ENCODE data around the gene CNKSR3. TPM values are rescaled to one million over a fixed set of nuclear protein-coding genes. Genes with fewer than 3 reads are reported as not detected.

Gene CNKSR3
- total RNA-seq, 1 experiment from 2014 or later = 10.3 TPM

DNA sequence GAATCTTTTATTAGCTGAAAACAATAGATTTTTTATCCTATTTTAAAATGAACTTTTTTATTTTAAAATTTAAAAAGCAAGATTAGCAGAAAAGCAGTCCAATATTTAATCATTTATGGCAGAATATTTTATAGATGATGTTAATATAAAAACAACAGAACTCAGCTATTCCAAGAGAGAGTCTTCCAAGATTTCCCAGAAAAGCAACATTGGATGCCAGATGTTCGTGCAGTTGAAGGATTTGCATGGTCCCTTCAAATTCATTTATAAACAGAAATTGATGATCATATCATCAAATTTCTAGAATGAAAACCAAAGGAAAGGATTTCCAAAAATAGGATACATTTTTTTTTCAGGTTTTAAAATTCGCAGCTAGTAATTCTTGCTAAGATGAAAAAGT is 25.4 kb upstream of the CNKSR3 start:
- POLR2A ChIA-PET (ENCODE audit: low non-redundant PET) = no interaction called here
- no peak for TF ChIP-seq EZH2 (IDR thresholded peaks at IDR 0.05; ENCODE audit: borderline replicate concordance, low read depth, low read length, poor library complexity, severe bottlenecking)
- TF ChIP-seq, protein P1, sequence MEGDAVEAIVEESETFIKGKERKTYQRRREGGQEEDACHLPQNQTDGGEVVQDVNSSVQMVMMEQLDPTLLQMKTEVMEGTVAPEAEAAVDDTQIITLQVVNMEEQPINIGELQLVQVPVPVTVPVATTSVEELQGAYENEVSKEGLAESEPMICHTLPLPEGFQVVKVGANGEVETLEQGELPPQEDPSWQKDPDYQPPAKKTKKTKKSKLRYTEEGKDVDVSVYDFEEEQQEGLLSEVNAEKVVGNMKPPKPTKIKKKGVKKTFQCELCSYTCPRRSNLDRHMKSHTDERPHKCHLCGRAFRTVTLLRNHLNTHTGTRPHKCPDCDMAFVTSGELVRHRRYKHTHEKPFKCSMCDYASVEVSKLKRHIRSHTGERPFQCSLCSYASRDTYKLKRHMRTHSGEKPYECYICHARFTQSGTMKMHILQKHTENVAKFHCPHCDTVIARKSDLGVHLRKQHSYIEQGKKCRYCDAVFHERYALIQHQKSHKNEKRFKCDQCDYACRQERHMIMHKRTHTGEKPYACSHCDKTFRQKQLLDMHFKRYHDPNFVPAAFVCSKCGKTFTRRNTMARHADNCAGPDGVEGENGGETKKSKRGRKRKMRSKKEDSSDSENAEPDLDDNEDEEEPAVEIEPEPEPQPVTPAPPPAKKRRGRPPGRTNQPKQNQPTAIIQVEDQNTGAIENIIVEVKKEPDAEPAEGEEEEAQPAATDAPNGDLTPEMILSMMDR (conservative IDR thresholded peaks at IDR 0.05; ENCODE audit: low read depth, low read length) = no peak
- Histone ChIP-seq H3K4me3 (ENCODE audit: low read depth, low read length, poor library complexity, severe bottlenecking) (no peak overlapping the region), H3K36me3 (ENCODE audit: insufficient read depth, low read length, poor library complexity, severe bottlenecking) (no peaks in the 10 kb centered on the region), H3K27ac (ENCODE audit: low read depth, low read length, poor library complexity, severe bottlenecking) (no peak overlapping the region), H3K27me3 (replicated peaks; ENCODE audit: insufficient read depth, low read depth, low read length, poor library complexity) (no peaks in the 10 kb centered on the region), H3K9me3 (ENCODE audit: low read depth, low read length, poor library complexity, severe bottlenecking) (no peaks in the 10 kb centered on the region), H3K4me1 (ENCODE audit: insufficient read depth, low read length, poor library complexity, severe bottlenecking) (no peaks in the 10 kb centered on the region)
- intact Hi-C loops (cut with micrococcal nuclease; ENCODE audit: unreplicated experiment) = no loop called here
- no peak for DNase-seq (ENCODE audit: low spot score)
- CTCF ChIA-PET = no interaction called here
- BruUV-seq (replicated peaks) = no TSS peak

DNA sequence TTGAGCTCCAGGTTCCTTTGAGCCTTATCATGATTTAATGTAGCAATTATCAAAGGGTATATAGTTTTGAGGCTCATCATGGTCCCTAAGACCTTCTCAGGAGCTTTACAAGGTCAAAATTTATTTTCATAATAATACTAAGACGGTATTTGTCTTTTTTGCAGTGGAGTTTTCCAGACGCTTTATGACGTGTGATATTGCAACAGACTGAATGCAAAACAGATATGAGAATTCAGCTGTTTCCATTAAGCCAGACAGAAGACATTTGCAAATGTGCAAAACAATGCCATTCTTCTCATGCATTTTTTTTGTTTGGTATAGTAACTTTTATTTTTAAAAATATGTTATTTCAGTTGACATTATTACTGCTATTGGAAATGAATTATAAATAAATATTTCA is 24.7 kb upstream of the CNKSR3 start:
- TF ChIP-seq, protein P1 (conservative IDR thresholded peaks at IDR 0.05; ENCODE audit: low read depth, low read length) = no peak
- Histone ChIP-seq H3K9me3 (ENCODE audit: low read depth, low read length, poor library complexity, severe bottlenecking) (no peaks in the 10 kb centered on the region), H3K36me3 (ENCODE audit: insufficient read depth, low read length, poor library complexity, severe bottlenecking) (no peaks in the 10 kb centered on the region), H3K4me1 (ENCODE audit: insufficient read depth, low read length, poor library complexity, severe bottlenecking) (no peaks in the 10 kb centered on the region), H3K27me3 (replicated peaks; ENCODE audit: insufficient read depth, low read depth, low read length, poor library complexity) (no peaks in the 10 kb centered on the region), H3K27ac (ENCODE audit: low read depth, low read length, poor library complexity, severe bottlenecking) (no peak overlapping the region), H3K4me3 (ENCODE audit: low read depth, low read length, poor library complexity, severe bottlenecking) (no peak overlapping the region)
- ChIA-PET CTCF (no interaction called here), POLR2A (ENCODE audit: low non-redundant PET) (no interaction called here)
- no peak for DNase-seq (ENCODE audit: low spot score)
- no TSS peak for BruUV-seq (replicated peaks)
- intact Hi-C loops (cut with micrococcal nuclease; ENCODE audit: unreplicated experiment) = no loop called here

DNA sequence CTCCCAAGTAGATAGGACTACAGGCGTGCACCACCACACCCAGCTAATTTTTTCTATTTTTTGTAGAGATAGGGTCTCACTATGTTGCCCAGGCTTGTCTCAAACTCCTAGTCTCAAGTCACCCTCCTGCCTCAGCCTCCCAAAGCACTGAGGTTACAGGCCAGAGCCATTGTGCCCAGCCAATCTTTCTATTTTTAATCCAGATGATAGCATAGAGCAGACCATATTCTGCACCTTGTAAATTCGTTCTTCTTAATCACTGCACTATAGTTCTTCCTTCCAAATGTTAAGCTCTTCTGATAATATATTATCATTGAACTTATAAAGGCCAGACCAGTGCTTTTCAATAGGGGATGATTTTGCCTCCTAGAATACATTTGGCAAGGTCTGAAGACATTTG is 24.0 kb upstream of the CNKSR3 start:
- POLR2A ChIA-PET (ENCODE audit: low non-redundant PET) = no interaction called here

More for the DNA sequence above, 24.0 kb upstream of the CNKSR3 start:
- no peaks in the 10 kb centered on the region for H3K4me1 ChIP-seq (ENCODE audit: insufficient read depth, low read length, poor library complexity, severe bottlenecking)
- CTCF ChIA-PET = no interaction called here
- no peak overlapping the region for H3K27ac ChIP-seq (ENCODE audit: low read depth, low read length, poor library complexity, severe bottlenecking)
- intact Hi-C loops (cut with micrococcal nuclease; ENCODE audit: unreplicated experiment) = no loop called here
- no peak overlapping the region for H3K4me3 ChIP-seq (ENCODE audit: low read depth, low read length, poor library complexity, severe bottlenecking)
- no TSS peak for BruUV-seq (replicated peaks)
- H3K36me3 ChIP-seq (ENCODE audit: insufficient read depth, low read length, poor library complexity, severe bottlenecking) = no peaks in the 10 kb centered on the region
- TF ChIP-seq, protein P1 (conservative IDR thresholded peaks at IDR 0.05; ENCODE audit: low read depth, low read length) = no peak
- no peak for TF ChIP-seq EZH2 (IDR thresholded peaks at IDR 0.05; ENCODE audit: borderline replicate concordance, low read depth, low read length, poor library complexity, severe bottlenecking)
- no peak for DNase-seq (ENCODE audit: low spot score)
- no peaks in the 10 kb centered on the region for H3K27me3 ChIP-seq (replicated peaks; ENCODE audit: insufficient read depth, low read depth, low read length, poor library complexity)
- no peaks in the 10 kb centered on the region for H3K9me3 ChIP-seq (ENCODE audit: low read depth, low read length, poor library complexity, severe bottlenecking)
